Uterine smooth muscle cell (primary cell): ENCODE data around the gene PDE8B. TPM values are rescaled to one million over a fixed set of nuclear protein-coding genes. Genes with fewer than 3 reads are reported as not detected.

Source experiments
- total RNA-seq: library from RNA; depleted of rRNA; stranded (reverse); fragments of >200 nt; gene quantifications from 2 replicates; pipeline ENCODE4 v1.2.3, GENCODE V29; 2014

PDE8B gene
- 0.22 and 0.25 TPM in 2 replicates for total RNA-seq

GRCh38 chr5:77210091-77210963 lies at the start of gene PDE8B:
Gene PDE8B, plus strand, starts transcription at chr5:77210680. Its CDS starts 246 bp downstream, at chr5:77210926.

Other genes with a start within 250 kb of the PDE8B start
- 31.2 and 31.3 TPM in 2 replicates for gene AGGF1, start 180.3 kb upstream of the PDE8B start, total RNA-seq
- 0.44 and 1.5 TPM in 2 replicates for gene ZBED3, start 123.4 kb upstream of the PDE8B start, total RNA-seq